Mammary epithelial cell (primary cell): ENCODE data around the gene STK24.

Source experiments
- EZH2 ChIP-seq: IDR thresholded peaks from 2 replicates; pipeline ENCODE4 v1.6.1; 2012; ENCODE audit warnings: low read length, inconsistent platforms, borderline replicate concordance
- TF ChIP-seq, protein P1 (sequence below), 2 donors: IDR thresholded peaks in 1 of 2; conservative IDR thresholded peaks in 1 of 2; 2 replicates each; pipeline ENCODE4 v1.5.1; 2011 to 2012; ENCODE audit warnings: inconsistent platforms in 2 of 2, low read length in 2 of 2, mild to moderate bottlenecking in 2 of 2, control low read depth in 1 of 2, low read depth in 1 of 2; ENCODE audit not compliant: insufficient read depth in 1 of 2; ENCODE audit errors: extremely low read depth in 1 of 2

GRCh38 chr13:98443329-98443728, 133.6 kb downstream of the STK24 start:
- TF ChIP-seq, protein P1, sequence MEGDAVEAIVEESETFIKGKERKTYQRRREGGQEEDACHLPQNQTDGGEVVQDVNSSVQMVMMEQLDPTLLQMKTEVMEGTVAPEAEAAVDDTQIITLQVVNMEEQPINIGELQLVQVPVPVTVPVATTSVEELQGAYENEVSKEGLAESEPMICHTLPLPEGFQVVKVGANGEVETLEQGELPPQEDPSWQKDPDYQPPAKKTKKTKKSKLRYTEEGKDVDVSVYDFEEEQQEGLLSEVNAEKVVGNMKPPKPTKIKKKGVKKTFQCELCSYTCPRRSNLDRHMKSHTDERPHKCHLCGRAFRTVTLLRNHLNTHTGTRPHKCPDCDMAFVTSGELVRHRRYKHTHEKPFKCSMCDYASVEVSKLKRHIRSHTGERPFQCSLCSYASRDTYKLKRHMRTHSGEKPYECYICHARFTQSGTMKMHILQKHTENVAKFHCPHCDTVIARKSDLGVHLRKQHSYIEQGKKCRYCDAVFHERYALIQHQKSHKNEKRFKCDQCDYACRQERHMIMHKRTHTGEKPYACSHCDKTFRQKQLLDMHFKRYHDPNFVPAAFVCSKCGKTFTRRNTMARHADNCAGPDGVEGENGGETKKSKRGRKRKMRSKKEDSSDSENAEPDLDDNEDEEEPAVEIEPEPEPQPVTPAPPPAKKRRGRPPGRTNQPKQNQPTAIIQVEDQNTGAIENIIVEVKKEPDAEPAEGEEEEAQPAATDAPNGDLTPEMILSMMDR (conservative IDR thresholded peaks at IDR 0.05 in 1 of 2, IDR thresholded peaks at IDR 0.05 in 1 of 2; ENCODE audit: extremely low read depth in 1 of 2, insufficient read depth in 1 of 2, low read depth in 1 of 2, low read length in 2 of 2), result no peak
- TF ChIP-seq EZH2, result no peak
